Psoas muscle (tissue), 8 donors: ENCODE data around the gene PTPRM. TPM values are rescaled to one million over a fixed set of nuclear protein-coding genes. Genes with fewer than 3 reads are reported as not detected.

Experiments
- ATAC-seq, 4 donors: fragments of 200-7000 bp; cut with Tn5 transposase; one replicate each; pipeline ENCODE4 v1.9.1; 2020; ENCODE audit warnings: moderate library complexity in 3 of 4, mild to moderate bottlenecking in 2 of 4
- DNase-seq, 2 donors: peaks; one replicate each; pipeline ENCODE4 v3.0.0-alpha.2; 2020
- H3K27ac ChIP-seq: fragments of 200-600 bp; one replicate; pipeline ENCODE4 v1.8.0; 2022
- H3K27me3 ChIP-seq, 3 donors: fragments of 200-600 bp in 1 of 3; one replicate each; pipeline versions ENCODE4 v1.6.1 to v1.8.0; 2013 to 2022; ENCODE audit warnings: low read length in 2 of 3, mild to moderate bottlenecking in 2 of 3, moderate library complexity in 1 of 3; ENCODE audit not compliant: insufficient read depth in 3 of 3
- H3K36me3 ChIP-seq, 2 donors: fragments of 200-600 bp in 1 of 2; one replicate each; pipeline versions ENCODE4 v1.6.1 to v1.8.0; 2013 to 2022; ENCODE audit warnings: low read depth in 1 of 2, mild to moderate bottlenecking in 1 of 2, moderate library complexity in 1 of 2; ENCODE audit not compliant: insufficient read depth in 1 of 2
- H3K4me1 ChIP-seq: fragments of 200-600 bp; one replicate; pipeline ENCODE4 v1.8.0; 2022
- H3K4me3 ChIP-seq: fragments of 200-600 bp; one replicate; pipeline ENCODE4 v1.8.0; 2022; ENCODE audit warnings: mild to moderate bottlenecking
- H3K9me3 ChIP-seq: fragments of 200-600 bp; one replicate; pipeline ENCODE4 v1.8.0; 2022
- CTCF ChIP-seq: fragments of 200-600 bp; IDR thresholded peaks from one replicate; pipeline ENCODE4 v1.8.0; 2022; ENCODE audit warnings: antibody characterized with exemption
- WGBS, 3 donors: extraction: QIAGEN DNeasy Blood & Tissue Kit; methylation state at CpG; one replicate each; pipeline versions ENCODE4 v1.1.6 to v1.1.7; 2013; 5-methylcytosine and 5-hydroxymethylcytosine counted together
- intact Hi-C, 2 donors: fragments of 100-400 bp; cut with DNase I; formaldehyde crosslinking; loops; one replicate each; pipeline versions ENCODE4 v1.11.0 to v1.14.2; 2022
- polyA plus RNA-seq, 3 donors: library from polyadenylated mRNA; stranded (reverse); fragments of 200-250 nt; gene quantifications; one replicate each; pipeline ENCODE4 v1.2.3, GENCODE V29; 2013
- total RNA-seq, 4 donors: library from RNA; stranded (reverse); fragmentation: NEBNext Ultra II Directional in 2 of 4; extraction: Animal tissue kit (Norgen Biotek cat#: 25700) in 2 of 4; gene quantifications; one replicate each; pipeline versions ENCODE4 v1.2.1 to v1.2.4, GENCODE V29; 2021 to 2023
- donor health status: healthy with polysubstance abuse.
- donor health status: DM: no; HTN: no; CAD: no; lungs with moderate emphysema.
- donor health status: Bipolar disorder and iron deficiency.
- donor health status: healthy.
- donor health status: DM: yes; HTN: yes; CAD: no.
- donor health status: DM: no; HTN: no; CAD: no.
- donor health status: DM: no; HTN: no; CAD: no.
- donor health status: DM: yes; HTN: yes; CAD: no.

The PTPRM gene
- total and polyA plus RNA-seq, 7 donors: 27.4 to 78.9 (median 39.0) TPM

GRCh38 chr18:7977897-7978296 lies 410.8 kb downstream of the PTPRM start:
- Histone ChIP-seq H3K9me3 (no peaks in the 10 kb centered on the region), H3K4me3 (no peak overlapping the region), H3K36me3 (no peaks in the 10 kb centered on the region), H3K27me3 (no peaks in the 10 kb centered on the region), H3K4me1 (peaks cover 8% of the 10 kb centered on the region), H3K27ac (no peak overlapping the region)
- no peak for TF ChIP-seq CTCF
- no peak for DNase-seq
- intact Hi-C loops: no loop called here
- 57 to 90% (median 83%) methylated on average over 4 of the region's 4 CpGs for WGBS, 3 donors
- ATAC-seq: no peak

- ATAC-seq: no peak
- Histone ChIP-seq H3K27me3 (no peaks in the 10 kb centered on the region), H3K4me1 (peaks cover 8% of the 10 kb centered on the region), H3K4me3 (no peak overlapping the region), H3K9me3 (no peaks in the 10 kb centered on the region), H3K36me3 (no peaks in the 10 kb centered on the region), H3K27ac (no peak overlapping the region)
- intact Hi-C loops: no loop called here
- no peak for TF ChIP-seq CTCF
- DNase-seq: no peak
- 77 to 88% (median 83%) methylated on average over 4 of the region's 4 CpGs for WGBS, 3 donors
Measured at GRCh38 chr18:7978834-7979233, 411.7 kb downstream of the PTPRM start.

GRCh38 chr18:7979714-7980113 lies 412.6 kb downstream of the PTPRM start:
- intact Hi-C loops: no loop called here
- Histone ChIP-seq H3K27me3 (no peaks in the 10 kb centered on the region), H3K36me3 (no peaks in the 10 kb centered on the region), H3K27ac (no peak overlapping the region), H3K9me3 (no peaks in the 10 kb centered on the region), H3K4me3 (no peak overlapping the region), H3K4me1 (peaks cover under 1% of the 10 kb centered on the region)
- 94 to 98% (median 94%) methylated on average over 8 of the region's 8 CpGs for WGBS, 3 donors
- ATAC-seq (no peak), DNase-seq (no peak)
- no peak for TF ChIP-seq CTCF

- Histone ChIP-seq H3K4me3 (no peak overlapping the region), H3K27ac (no peak overlapping the region), H3K4me1 (no peaks in the 10 kb centered on the region), H3K36me3 (no peaks in the 10 kb centered on the region), H3K27me3 (no peaks in the 10 kb centered on the region), H3K9me3 (no peaks in the 10 kb centered on the region)
- ATAC-seq (no peak), DNase-seq (no peak)
- WGBS, 3 donors: 97 to 100% (median 99%) methylated on average over 3 of the region's 3 CpGs
- no peak for TF ChIP-seq CTCF
- intact Hi-C loops: no loop called here
Measured at GRCh38 chr18:7980136-7980535, 413.0 kb downstream of the PTPRM start.

- 78 to 80% (median 78%) methylated on average over 4 of the region's 4 CpGs for WGBS, 3 donors
Measured at GRCh38 chr18:7980656-7981055, 413.5 kb downstream of the PTPRM start.

More at GRCh38 chr18:7980656-7981055, 413.5 kb downstream of the PTPRM start:
- H3K4me1 ChIP-seq: no peaks in the 10 kb centered on the region
- H3K27me3 ChIP-seq: no peaks in the 10 kb centered on the region
- intact Hi-C loops: no loop called here
- H3K4me3 ChIP-seq: no peak overlapping the region
- H3K36me3 ChIP-seq: no peaks in the 10 kb centered on the region
- no peak overlapping the region for H3K27ac ChIP-seq
- no peak for DNase-seq
- TF ChIP-seq CTCF: no peak
- no peak for ATAC-seq
- H3K9me3 ChIP-seq: no peaks in the 10 kb centered on the region
